Large intestine (tissue), 12 donors: ENCODE measurements around the gene SLITRK5. TPM values are rescaled to one million over a fixed set of nuclear protein-coding genes. Genes with fewer than 3 reads are reported as not detected.

Experiments used
- DNase-seq, 2 donors: peaks; one replicate each; pipeline versions ENCODE4 v3.0.0 to v3.0.0-alpha.2; 2013
- H3K27ac ChIP-seq: one replicate; pipeline ENCODE4 v1.5.1; 2013; ENCODE audit warnings: low read length
- H3K27me3 ChIP-seq: 2 replicates; pipeline ENCODE4 v1.6.1; 2013; ENCODE audit warnings: low read length; ENCODE audit not compliant: control insufficient read depth, insufficient read depth
- H3K36me3 ChIP-seq: 2 replicates; pipeline ENCODE4 v1.6.1; 2013; ENCODE audit warnings: low read length; ENCODE audit not compliant: control insufficient read depth, insufficient read depth
- H3K4me1 ChIP-seq: one replicate; pipeline ENCODE4 v1.6.1; 2013; ENCODE audit warnings: low read length; ENCODE audit not compliant: control insufficient read depth, insufficient read depth
- H3K4me3 ChIP-seq: one replicate; pipeline ENCODE4 v1.5.1; 2013; ENCODE audit warnings: low read length
- H3K9me3 ChIP-seq: one replicate; pipeline ENCODE4 v1.6.1; 2013; ENCODE audit warnings: mild to moderate bottlenecking, low read depth, low read length, moderate library complexity; ENCODE audit not compliant: control insufficient read depth
- WGBS: methylation state at CpG from one replicate; pipeline ENCODE4 v1.1.5; 2013; ENCODE audit warnings: low lambda C conversion rate; ENCODE audit not compliant: insufficient coverage; 5-methylcytosine and 5-hydroxymethylcytosine counted together
- long read RNA-seq, 11 donors: transcript quantifications; one replicate each; lab custom pipeline, GENCODE V29; 2026
- polyA plus RNA-seq: library from polyadenylated mRNA; unstranded; fragments of 120-200 nt; gene quantifications from one replicate; pipeline ENCODE4 v1.2.1, GENCODE V29; 2013

Gene SLITRK5
- 0.43 TPM for polyA plus RNA-seq
- long read RNA-seq, donor 1 = 0 reads
- long read RNA-seq, donor 2 = 0 reads
- long read RNA-seq, donor 3 = 0 reads
- long read RNA-seq, donor 4 = 0 reads
- long read RNA-seq, donor 5 = 0 reads
- long read RNA-seq, donor 6 = 0 reads
- long read RNA-seq, donor 7 = 0 reads
- long read RNA-seq, donor 8 = 0 reads
- long read RNA-seq, donor 9 = 0 reads
- long read RNA-seq, donor 10, full-length matches to known transcripts = 1 of 1 reads
- long read RNA-seq, donor 10, partial matches to known transcripts = 0 of 1 reads
- long read RNA-seq, donor 10, other reads (novel, unspliced or antisense) = 0 of 1 reads
- long read RNA-seq, donor 11 = 0 reads

- H3K9me3 ChIP-seq = peaks cover 2% of the 10 kb centered on the region
- no peaks in the 10 kb centered on the region for H3K36me3 ChIP-seq
- peaks cover 51% of the 10 kb centered on the region for H3K27me3 ChIP-seq
- WGBS = no CpG with 5 or more reads among the region's 43 CpGs
- DNase-seq = peak in 1 of 2 donors; percentile 67
- H3K4me1 ChIP-seq = peaks cover 2% of the 10 kb centered on the region
- no peak within 1 kb of the TSS for H3K27ac ChIP-seq
- peak within 1 kb of the TSS; percentile 49 for H3K4me3 ChIP-seq
Observed at GRCh38 chr13:87671031-87671752, at the start of gene SLITRK5. Gene SLITRK5 (plus strand): TSS chr13:87671371. CDS start chr13:87675389, 4,018 bp downstream.

GRCh38 chr13:87622971-87623370 lies 48.2 kb upstream of the SLITRK5 start:
- DNase-seq = no peak
- Histone ChIP-seq H3K36me3 (no peaks in the 10 kb centered on the region), H3K4me1 (no peaks in the 10 kb centered on the region), H3K9me3 (no peaks in the 10 kb centered on the region), H3K4me3 (no peak overlapping the region), H3K27ac (no peak overlapping the region), H3K27me3 (no peaks in the 10 kb centered on the region)
- no CpG with 5 or more reads among the region's 1 CpG for WGBS

GRCh38 chr13:87656306-87656705 lies 14.9 kb upstream of the SLITRK5 start:
- H3K36me3 ChIP-seq = no peaks in the 10 kb centered on the region
- H3K4me3 ChIP-seq = no peak overlapping the region
- H3K27ac ChIP-seq = no peak overlapping the region
- H3K27me3 ChIP-seq = no peaks in the 10 kb centered on the region
- no peaks in the 10 kb centered on the region for H3K9me3 ChIP-seq
- WGBS = 20% methylated on average over 1 of the region's 2 CpGs
- DNase-seq = no peak
- no peaks in the 10 kb centered on the region for H3K4me1 ChIP-seq

GRCh38 chr13:87661471-87661870 lies 9.7 kb upstream of the SLITRK5 start:
- no peak for DNase-seq
- 46% methylated on average over 3 of the region's 3 CpGs for WGBS

GRCh38 chr13:87666831-87667230 lies 4.3 kb upstream of the SLITRK5 start:
- H3K4me1 ChIP-seq = no peaks in the 10 kb centered on the region
- 38% methylated on average over 1 of the region's 1 CpG for WGBS
- peaks cover 10% of the 10 kb centered on the region for H3K27me3 ChIP-seq
- no peaks in the 10 kb centered on the region for H3K9me3 ChIP-seq
- no peak overlapping the region for H3K27ac ChIP-seq
- DNase-seq = no peak
- H3K36me3 ChIP-seq = no peaks in the 10 kb centered on the region
- H3K4me3 ChIP-seq = no peak overlapping the region

More at GRCh38 chr13:87661471-87661870, 9.7 kb upstream of the SLITRK5 start:
- H3K27ac ChIP-seq = no peak overlapping the region
- no peaks in the 10 kb centered on the region for H3K36me3 ChIP-seq
- H3K4me1 ChIP-seq = no peaks in the 10 kb centered on the region
- H3K4me3 ChIP-seq = no peak overlapping the region
- H3K27me3 ChIP-seq = no peaks in the 10 kb centered on the region
- H3K9me3 ChIP-seq = no peaks in the 10 kb centered on the region

- Histone ChIP-seq H3K4me1 (peaks cover 1% of the 10 kb centered on the region), H3K36me3 (no peaks in the 10 kb centered on the region), H3K4me3 (no peak overlapping the region), H3K9me3 (no peaks in the 10 kb centered on the region), H3K27ac (no peak overlapping the region), H3K27me3 (peaks cover 18% of the 10 kb centered on the region)
- WGBS = 100% methylated on average over 1 of the region's 1 CpG
- DNase-seq = no peak
Observed at GRCh38 chr13:87667686-87668085, 3.5 kb upstream of the SLITRK5 start.

GRCh38 chr13:87669379-87669978 lies 1.7 kb upstream of the SLITRK5 start:
- no peak for DNase-seq
- Histone ChIP-seq H3K4me3 (no peak overlapping the region), H3K9me3 (peaks cover 2% of the 10 kb centered on the region), H3K4me1 (peaks cover 2% of the 10 kb centered on the region), H3K36me3 (no peaks in the 10 kb centered on the region), H3K27ac (no peak overlapping the region), H3K27me3 (peaks cover 36% of the 10 kb centered on the region)
- 39% methylated on average over 3 of the region's 3 CpGs for WGBS

- Histone ChIP-seq H3K36me3 (no peaks in the 10 kb centered on the region), H3K27ac (no peak overlapping the region), H3K4me1 (peaks cover 2% of the 10 kb centered on the region), H3K9me3 (peaks cover 2% of the 10 kb centered on the region), H3K27me3 (peaks cover 59% of the 10 kb centered on the region), H3K4me3 (peak overlapping the region; percentile 49)
- DNase-seq = no peak
- WGBS = no CpG with 5 or more reads among the region's 89 CpGs
Observed at GRCh38 chr13:87671753-87672605, 808 bp downstream of the SLITRK5 start.

GRCh38 chr13:87674247-87674738 lies 3.1 kb downstream of the SLITRK5 start:
- Histone ChIP-seq H3K4me1 (peaks cover 2% of the 10 kb centered on the region), H3K27me3 (peaks cover 80% of the 10 kb centered on the region), H3K4me3 (peak overlapping the region; percentile 9), H3K36me3 (no peaks in the 10 kb centered on the region), H3K9me3 (peaks cover 5% of the 10 kb centered on the region), H3K27ac (no peak overlapping the region)
- DNase-seq = no peak
- no CpG with 5 or more reads among the region's 27 CpGs for WGBS

GRCh38 chr13:87675851-87676250 lies 4.7 kb downstream of the SLITRK5 start:
- Histone ChIP-seq H3K36me3 (no peaks in the 10 kb centered on the region), H3K4me3 (no peak overlapping the region), H3K4me1 (peaks cover 2% of the 10 kb centered on the region), H3K27me3 (peaks cover 79% of the 10 kb centered on the region), H3K27ac (no peak overlapping the region), H3K9me3 (peaks cover 5% of the 10 kb centered on the region)
- WGBS = no CpG with 5 or more reads among the region's 10 CpGs
- no peak for DNase-seq
